H1 (cell line): ENCODE data around the gene CD300H. TPM values are rescaled to one million over a fixed set of nuclear protein-coding genes. Genes with fewer than 3 reads are reported as not detected.

ENCODE experiments used
- CTCF ChIA-PET: fragments of 300-600 bp; sonication (Branson Sonifier 250); formaldehyde crosslinking; loops from one replicate; lab custom pipeline; 2021; ENCODE audit not compliant: partially characterized antibody; lab: Charles Lee
- POLR2A ChIA-PET: fragments of 300-600 bp; sonication (Branson Sonifier 250); formaldehyde crosslinking; loops from one replicate; lab custom pipeline; 2021; ENCODE audit warnings: inconsistent platforms; ENCODE audit not compliant: partially characterized antibody; lab: Charles Lee
- DNase-seq, 2 experiments: peaks; one replicate each; pipeline versions ENCODE4 v3.0.0 to v3.0.0-alpha.2; 2010 to 2022; ENCODE audit warnings: low spot score in 2 of 2, low read depth in 1 of 2, mixed read lengths in 1 of 2
- FAIRE-seq: peaks from 2 replicates; lab custom pipeline; 2011; peaks lifted over from hg19 to GRCh38; lab: Jason Lieb, UNC
- H2AFZ ChIP-seq: 2 replicates; pipeline ENCODE4 v1.8.1; 2012; ENCODE audit warnings: low read length, inconsistent platforms
- H2AK5ac ChIP-seq: 2 replicates; pipeline ENCODE4 v1.6.1; 2013; ENCODE audit warnings: low read depth, low read length
- H2BK120ac ChIP-seq: replicated peaks from 2 replicates; pipeline ENCODE3; 2013; ENCODE audit warnings: low read depth, low read length, inconsistent platforms
- H2BK12ac ChIP-seq: 2 replicates; pipeline ENCODE4 v1.6.1; 2013; ENCODE audit warnings: low read depth, low read length
- H2BK15ac ChIP-seq: 2 replicates; pipeline ENCODE4 v1.6.1; 2013; ENCODE audit warnings: low read length
- H2BK20ac ChIP-seq: 2 replicates; pipeline ENCODE4 v1.6.1; 2013; ENCODE audit warnings: low read length
- H2BK5ac ChIP-seq: 2 replicates; pipeline ENCODE4 v1.6.1; 2013; ENCODE audit warnings: low read depth, low read length
- H3K14ac ChIP-seq: 2 replicates; pipeline ENCODE4 v1.6.1; 2013; ENCODE audit warnings: inconsistent platforms; ENCODE audit not compliant: insufficient read length
- H3K18ac ChIP-seq: 2 replicates; pipeline ENCODE4 v1.6.1; 2013; ENCODE audit warnings: low read length; ENCODE audit errors: extremely low read depth
- H3K23ac ChIP-seq: 2 replicates; pipeline ENCODE4 v1.6.1; 2013; ENCODE audit warnings: inconsistent platforms; ENCODE audit not compliant: insufficient read length
- H3K23me2 ChIP-seq: 2 replicates; pipeline ENCODE4 v1.6.1; 2013; ENCODE audit warnings: low read depth, low read length
- H3K27ac ChIP-seq: 2 replicates; pipeline ENCODE4 v1.6.1; 2011; ENCODE audit warnings: low read depth, low read length, inconsistent platforms
- H3K27me3 ChIP-seq, 4 experiments: replicated peaks in 1 of 4; 1 replicate in 1 of 4; 2 replicates in 3 of 4; pipeline versions ENCODE4 v1.6.1 to v1.8.1; 2011 to 2013; ENCODE audit warnings: low read length in 3 of 4, mild to moderate bottlenecking in 3 of 4, inconsistent platforms in 2 of 4, mixed read lengths in 2 of 4, moderate library complexity in 1 of 4; ENCODE audit not compliant: control insufficient read depth in 3 of 4, insufficient read depth in 3 of 4; ENCODE audit errors: extremely low read depth in 1 of 4
- H3K36me3 ChIP-seq, 4 experiments: 2 replicates each; pipeline versions ENCODE4 v1.6.1 to v1.8.1; 2011 to 2013; ENCODE audit warnings: mild to moderate bottlenecking in 4 of 4, low read length in 3 of 4, moderate library complexity in 2 of 4, control low read depth in 1 of 4, inconsistent platforms in 1 of 4; ENCODE audit not compliant: insufficient read depth in 4 of 4, control insufficient read depth in 2 of 4
- H3K4ac ChIP-seq: replicated peaks from 2 replicates; pipeline ENCODE3; 2013; ENCODE audit warnings: low read length, low read depth, mixed read lengths, inconsistent platforms; ENCODE audit not compliant: insufficient read length
- H3K4me1 ChIP-seq, 4 experiments: replicated peaks in 1 of 4; 1 replicate in 1 of 4; 2 replicates in 3 of 4; pipeline versions ENCODE4 v1.6.1 to v1.8.1; 2011 to 2013; ENCODE audit warnings: low read length in 3 of 4, inconsistent platforms in 2 of 4, mixed read lengths in 1 of 4; ENCODE audit not compliant: insufficient read depth in 4 of 4, control insufficient read depth in 3 of 4
- H3K4me2 ChIP-seq, 2 experiments: 2 replicates each; pipeline versions ENCODE4 v1.6.1 to v1.8.1; 2011 to 2013; ENCODE audit warnings: low read depth in 2 of 2, low read length in 2 of 2, control low read depth in 1 of 2, inconsistent platforms in 1 of 2, mild to moderate bottlenecking in 1 of 2; ENCODE audit not compliant: insufficient read depth in 1 of 2
- H3K4me3 ChIP-seq, 4 experiments: fragments of 200-600, 300-600 bp in 1 of 4; sonication (generic), shearing (Covaris generic), sonication (Bioruptor Twin) in 1 of 4; 2 replicates each; pipeline versions ENCODE4 v1.5.1 to v1.8.1; 2011 to 2016; ENCODE audit warnings: low read length in 4 of 4, low read depth in 3 of 4, control low read depth in 2 of 4, inconsistent platforms in 2 of 4, mild to moderate bottlenecking in 2 of 4, mixed read lengths in 1 of 4, moderate library complexity in 1 of 4; ENCODE audit not compliant: insufficient read depth in 2 of 4; ENCODE audit errors: extremely low read depth in 1 of 4
- H3K56ac ChIP-seq: replicated peaks from 2 replicates; pipeline ENCODE3; 2013; ENCODE audit warnings: low read depth, mild to moderate bottlenecking, mixed read lengths, low read length, inconsistent platforms; ENCODE audit not compliant: insufficient read length
- H3K79me1 ChIP-seq: 2 replicates; pipeline ENCODE4 v1.6.1; 2013; ENCODE audit warnings: low read depth, low read length, control low read depth
- H3K79me2 ChIP-seq, 2 experiments: 2 replicates each; pipeline versions ENCODE4 v1.6.1 to v1.8.1; 2012 to 2013; ENCODE audit warnings: low read length in 2 of 2, mild to moderate bottlenecking in 2 of 2, inconsistent platforms in 1 of 2; ENCODE audit not compliant: insufficient read depth in 2 of 2, control insufficient read depth in 1 of 2
- H3K9ac ChIP-seq, 4 experiments: replicated peaks in 1 of 4; 1 replicate in 1 of 4; 2 replicates in 3 of 4; pipeline versions ENCODE4 v1.6.1 to v1.8.1; 2011 to 2013; ENCODE audit warnings: low read depth in 3 of 4, low read length in 3 of 4, control low read depth in 2 of 4, mild to moderate bottlenecking in 2 of 4, moderate library complexity in 2 of 4, inconsistent platforms in 1 of 4; ENCODE audit errors: extremely low read depth in 1 of 4
- H3K9me3 ChIP-seq, 2 experiments: 2 replicates each; pipeline versions ENCODE4 v1.6.1 to v1.8.1; 2012 to 2013; ENCODE audit warnings: mild to moderate bottlenecking in 2 of 2, moderate library complexity in 2 of 2, control low read depth in 1 of 2, inconsistent platforms in 1 of 2, low read depth in 1 of 2, low read length in 1 of 2, mixed read lengths in 1 of 2; ENCODE audit not compliant: insufficient read depth in 2 of 2
- H4K20me1 ChIP-seq, 2 experiments: replicated peaks in 1 of 2; 2 replicates each; pipeline versions ENCODE3 to v1.8.1; 2011 to 2013; ENCODE audit warnings: inconsistent platforms in 2 of 2, low read length in 2 of 2, mild to moderate bottlenecking in 1 of 2; ENCODE audit not compliant: insufficient read depth in 2 of 2, control insufficient read depth in 1 of 2
- H4K5ac ChIP-seq: 2 replicates; pipeline ENCODE4 v1.6.1; 2013; ENCODE audit warnings: low read length, low read depth, mixed read lengths, inconsistent platforms; ENCODE audit not compliant: insufficient read length
- H4K8ac ChIP-seq: 2 replicates; pipeline ENCODE4 v1.8.0; 2013; ENCODE audit warnings: mild to moderate bottlenecking, moderate library complexity, low read length, inconsistent platforms; ENCODE audit not compliant: insufficient read depth; ENCODE audit errors: extremely low read depth
- H4K91ac ChIP-seq: replicated peaks from 2 replicates; pipeline ENCODE3; 2013; ENCODE audit warnings: low read length, mixed read lengths, inconsistent platforms; ENCODE audit not compliant: insufficient read length
- CTCF ChIP-seq, 3 experiments: IDR thresholded peaks; 1 replicate in 2 of 3; 2 replicates in 1 of 3; pipeline versions ENCODE4 v1.5.1 to v1.6.1; 2011; ENCODE audit warnings: low read length in 3 of 3, mild to moderate bottlenecking in 3 of 3, inconsistent platforms in 2 of 3, low read depth in 1 of 3, moderate library complexity in 1 of 3; ENCODE audit not compliant: insufficient read depth in 1 of 3; ENCODE audit errors: control extremely low read depth in 1 of 3
- TEAD4 ChIP-seq: IDR thresholded peaks from 2 replicates; pipeline ENCODE4 v1.6.1; 2012; ENCODE audit warnings: low read depth, low read length, inconsistent platforms, mixed read lengths
- YY1 ChIP-seq: IDR thresholded peaks from 2 replicates; pipeline ENCODE4 v1.6.1; 2011; ENCODE audit warnings: low read depth, mild to moderate bottlenecking, low read length
- WGBS, 2 experiments: shearing (Covaris generic) in 1 of 2; methylation state at CpG; one replicate each; pipeline versions ENCODE4 v1.1.6 to v1.1.7; 2013 to 2015; ENCODE audit warnings: low lambda C conversion rate in 2 of 2, mixed read lengths in 2 of 2, inconsistent platforms in 1 of 2, low coverage in 1 of 2, missing lambda C conversion rate in 1 of 2; ENCODE audit not compliant: insufficient replicate concordance in 2 of 2, insufficient coverage in 1 of 2, insufficient read length in 1 of 2; ENCODE audit errors: extremely low coverage in 1 of 2, missing lambda C conversion rate in 1 of 2; 5-methylcytosine and 5-hydroxymethylcytosine counted together
- polyA plus RNA-seq, 7 experiments: library from polyadenylated mRNA; depleted of rRNA in 3 of 7; stranded (reverse) in 5 of 7; unstranded in 2 of 7; fragments of >200 nt in 5 of 7; fragments of 200-250 nt in 2 of 7; gene quantifications; 1 replicate in 5 of 7; 2 replicates in 1 of 7; 4 replicates in 1 of 7; pipeline versions ENCODE4 v1.2.1 to v1.2.3, GENCODE V29; 2011 to 2013; ENCODE audit warnings: missing spikeins in 2 of 7, mixed read lengths in 2 of 7
- total RNA-seq: library from RNA; stranded (reverse); fragmentation: NEBNext Ultra II Directional; extraction: Animal tissue kit (Norgen Biotek cat#: 25700); gene quantifications from 2 replicates; pipeline ENCODE4 v1.2.1, GENCODE V29; 2021

The CD300H gene
- total and polyA plus RNA-seq, 2 of the 8 experiments (the other 6 are each of a cell fraction or from before 2014, with no cell fraction given): not detected

GRCh38 chr17:74573169-74573568 lies 5.9 kb upstream of the CD300H start:
- Histone ChIP-seq H3K9me3 (no peaks in the 10 kb centered on the region), H3K79me1 (peaks cover 7% of the 10 kb centered on the region), H4K91ac (no peak overlapping the region), H3K4me1 (peaks cover 0 to 3% (median 0%) of the 10 kb centered on the region in 4 experiments; a peak in 1 of 7 replicates), H2AFZ (no peak overlapping the region), H2BK12ac (no peak overlapping the region), H3K9ac (no peak overlapping the region), H3K4me2 (no peak overlapping the region), H2BK5ac (no peak overlapping the region), H2BK120ac (no peak overlapping the region), H3K4ac (no peak overlapping the region), H2AK5ac (no peak overlapping the region), H3K18ac (no peak overlapping the region), H3K4me3 (no peak overlapping the region)
- DNase-seq (no peak), FAIRE-seq (no peak)
- CTCF ChIA-PET: interaction anchor here (0.6 to 1.9 kb wide), 16 partner anchors 7 to 1694 kb away, joined by 3 to 8 read pairs (median 3); no protein-coding TSS in a partner anchor
- TF ChIP-seq TEAD4 (peak; percentile 60; the same call in 1 of the 2 replicates), CTCF (IDR thresholded peaks at IDR 0.05; ENCODE audit: control extremely low read depth in 1 of 3, insufficient read depth in 1 of 3, low read depth in 1 of 3, low read length in 3 of 3) (peak; percentile 14 to 42 (median 22)), YY1 (no peak)
- TF ChIP-seq, all 59 proteins: peak for 2
- Histone ChIP-seq H3K27me3 (peaks cover 0 to 5% (median under 1%) of the 10 kb centered on the region in 4 experiments; a peak in 1 of 7 replicates), H2BK20ac (no peak overlapping the region), H3K56ac (no peak overlapping the region), H2BK15ac (no peak overlapping the region), H3K27ac (no peak overlapping the region), H3K79me2 (no peaks in the 10 kb centered on the region; a peak in 1 of 4 replicates), H3K36me3 (no peaks in the 10 kb centered on the region), H3K14ac (no peak overlapping the region), H4K20me1 (peaks cover 0 to 10% of the 10 kb centered on the region in 2 experiments), H4K5ac (no peak overlapping the region), H4K8ac (no peak overlapping the region), H3K23me2 (peaks cover 10% of the 10 kb centered on the region), H3K23ac (no peak overlapping the region)
- POLR2A ChIA-PET: no interaction called here
- 88% methylated on average over 3 of the region's 3 CpGs; no CpG with 5 or more reads in 1 of the 2 experiments for WGBS, 2 experiments
